ENCODE data around the gene MTMR11.

GRCh38 chr1:149916898-149917252 is 19.8 kb downstream of the MTMR11 start:
- no peak for TF ChIP-seq CTCF (conservative IDR thresholded peaks at IDR 0.05; ENCODE audit: low read depth in 2 of 2)
- TF ChIP-seq POLR2AphosphoS5 (IDR thresholded peaks at IDR 0.05; ENCODE audit: low read depth) = no peak
- TF ChIP-seq EZH2 (IDR thresholded peaks at IDR 0.05; ENCODE audit: low read depth, unreplicated experiment) = no peak
- TF ChIP-seq REST (IDR thresholded peaks at IDR 0.05; ENCODE audit: unreplicated experiment) = no peak

Data from GM23338 (cell line).